Ramos (cell line): ENCODE measurements around the gene MPHOSPH9.

ENCODE experiments used
- in situ Hi-C: fragments of 300-500 bp; cut with MboI; formaldehyde crosslinking; loops from one replicate; pipeline ENCODE4 v1.14.3; 2022; ENCODE audit warnings: low sequenced_read_pairs; ENCODE audit not compliant: unreplicated experiment

The MPHOSPH9 gene

DNA sequence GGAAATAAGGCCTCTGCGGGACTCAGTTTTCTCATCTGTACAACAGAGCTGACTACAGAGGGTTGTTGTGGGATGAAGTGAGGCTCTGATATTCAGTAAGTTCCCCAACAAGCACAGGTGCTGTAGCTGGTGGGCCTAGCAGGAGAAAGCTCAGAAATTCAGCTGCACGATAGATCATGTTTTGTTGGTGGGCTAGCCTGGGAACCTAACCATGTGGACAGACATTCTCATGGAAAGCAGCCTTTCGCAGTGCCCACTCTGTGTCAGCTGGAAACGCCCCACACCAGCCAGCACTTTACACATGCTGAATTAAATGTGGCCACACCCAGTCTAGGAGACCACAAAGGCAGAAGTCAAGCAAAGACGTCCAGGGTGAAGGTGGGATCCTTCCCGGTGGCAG lies 98.1 kb downstream of the MPHOSPH9 start:
- in situ Hi-C loops: loop anchor here (5.0 to 25.0 kb wide), 2 partner anchors 73 to 1123 kb away; partner anchors contain the start of gene BCL7A

DNA sequence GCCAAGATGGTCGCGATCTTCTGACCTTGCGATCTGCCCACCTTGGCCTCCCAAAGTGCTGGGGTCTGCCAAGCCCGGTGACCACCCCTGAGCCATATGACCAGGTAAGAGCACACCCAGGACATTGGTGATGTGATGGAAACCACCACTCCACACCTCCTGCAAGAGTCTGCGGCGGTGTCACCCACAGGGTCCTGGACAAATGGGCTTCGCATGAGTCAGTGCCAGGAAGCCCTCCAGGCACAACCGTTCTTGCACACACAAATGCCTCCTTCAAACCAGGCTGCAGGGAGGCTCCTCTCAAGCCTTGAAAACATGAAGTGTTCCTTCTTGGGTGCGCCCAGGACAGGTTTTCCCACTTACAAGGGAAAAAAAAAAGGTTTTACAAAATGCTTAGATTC lies 98.7 kb downstream of the MPHOSPH9 start:
- in situ Hi-C loops: loop anchor here (5.0 to 25.0 kb wide), 2 partner anchors 72 to 1122 kb away; partner anchors contain the start of gene BCL7A

DNA sequence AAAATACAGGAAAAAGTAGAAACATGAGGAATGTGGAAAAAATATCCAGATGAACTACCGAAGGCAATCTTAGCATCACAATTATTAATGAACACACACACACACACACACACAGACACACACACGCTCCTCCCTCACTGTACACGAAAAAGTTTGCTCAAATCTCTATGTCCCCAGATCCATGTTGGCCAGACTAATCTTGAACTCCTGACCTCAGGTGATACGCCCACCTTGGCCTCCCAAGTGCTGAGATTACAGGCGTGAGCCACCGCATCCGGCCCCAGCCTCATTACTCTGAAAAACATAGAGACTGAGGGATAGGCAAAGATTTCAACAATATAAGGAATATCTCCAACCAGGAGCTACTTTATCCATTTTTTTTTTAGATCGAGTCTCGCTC lies 99.2 kb downstream of the MPHOSPH9 start:
- in situ Hi-C loops: loop anchor here (5.0 to 25.0 kb wide), 2 partner anchors 71 to 1121 kb away; partner anchors contain the start of gene BCL7A

DNA sequence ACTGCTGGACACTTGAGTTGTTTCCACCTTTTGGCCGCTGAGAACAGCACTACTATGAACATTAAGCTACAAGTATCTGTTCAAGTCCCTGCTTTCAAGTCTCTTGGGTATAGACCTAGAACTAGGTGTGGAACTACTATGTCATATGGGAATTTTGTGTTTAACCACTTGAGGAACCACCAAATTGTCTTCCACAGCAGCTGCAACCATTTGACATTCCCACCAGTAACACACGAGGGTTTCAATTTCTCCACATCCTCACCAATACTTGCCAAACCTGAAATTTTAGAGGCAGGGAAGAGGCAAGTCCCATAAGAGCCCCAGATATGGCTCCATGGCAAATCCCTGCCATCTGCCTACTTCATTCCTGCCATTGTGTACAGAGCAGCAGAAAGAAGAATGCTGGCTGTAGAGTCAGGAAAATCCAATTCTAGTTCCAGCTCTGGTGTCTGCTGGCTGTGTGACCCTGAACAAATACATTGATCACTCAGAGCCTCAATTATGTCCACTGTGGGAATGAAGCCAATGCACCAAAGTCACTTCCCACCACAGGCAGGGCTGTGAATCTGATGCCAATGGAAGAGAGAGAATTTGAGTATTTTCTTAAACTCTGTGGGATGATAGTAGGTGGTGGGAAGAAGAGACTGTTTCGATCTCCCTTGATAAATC lies 99.9 kb downstream of the MPHOSPH9 start:
- in situ Hi-C loops: loop anchor here (5.0 to 25.0 kb wide), 2 partner anchors 71 to 1121 kb away; partner anchors contain the start of gene BCL7A

DNA sequence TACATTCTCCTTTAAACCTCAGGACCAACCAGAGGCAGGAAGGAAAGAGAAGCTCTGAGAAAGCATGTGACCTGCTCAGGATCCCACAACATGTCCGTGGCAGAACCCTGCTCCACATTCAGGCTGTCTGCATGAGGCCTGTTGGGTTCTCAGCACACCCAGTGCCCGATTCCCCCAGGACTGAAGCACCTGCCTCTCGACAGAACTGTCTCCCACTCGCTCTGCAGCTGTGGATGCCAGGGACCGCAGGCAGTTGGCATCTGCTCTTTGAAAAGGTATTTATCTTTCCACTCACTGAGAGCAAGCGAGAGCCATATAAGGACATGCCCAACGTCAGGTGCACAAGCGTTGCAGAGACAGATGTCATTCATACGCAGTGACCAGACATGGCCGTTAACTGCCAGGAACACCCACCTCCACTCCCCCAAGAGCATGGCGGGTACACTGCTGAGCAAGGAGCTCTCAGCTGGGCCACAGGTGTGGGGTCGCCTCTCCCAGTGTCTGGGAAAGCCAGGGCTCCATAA lies 101.0 kb downstream of the MPHOSPH9 start:
- in situ Hi-C loops: loop anchor here (5.0 to 25.0 kb wide), 2 partner anchors 70 to 1120 kb away; partner anchors contain the start of gene BCL7A

DNA sequence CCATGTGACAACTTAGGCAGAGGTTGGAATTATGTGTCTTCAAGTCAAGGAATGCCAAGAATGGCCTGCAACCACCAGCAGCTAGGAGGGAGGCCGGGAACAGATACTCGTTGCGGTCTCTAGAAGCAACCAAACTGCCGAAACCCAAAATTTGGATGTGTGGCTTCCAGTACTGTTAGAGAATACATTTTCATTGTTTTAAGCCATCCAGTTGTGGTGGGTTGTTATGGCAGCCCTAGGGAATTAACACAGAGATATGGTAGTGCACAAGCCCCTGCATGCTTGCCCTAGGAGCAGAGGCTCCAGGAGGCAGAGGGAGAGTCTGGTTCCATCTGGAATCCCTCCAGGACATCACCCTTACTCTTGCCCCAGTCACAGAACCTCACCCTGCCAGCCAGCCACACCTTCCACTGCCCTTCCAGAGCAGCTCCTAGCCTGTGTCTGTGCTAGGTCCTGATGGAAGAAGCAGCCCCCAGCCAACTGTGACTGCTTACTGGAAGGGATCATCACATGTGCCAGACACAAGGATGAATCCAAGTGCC lies 101.6 kb downstream of the MPHOSPH9 start:
- in situ Hi-C loops: loop anchor here (5.0 to 25.0 kb wide), 2 partner anchors 69 to 1119 kb away; partner anchors contain the start of gene BCL7A

DNA sequence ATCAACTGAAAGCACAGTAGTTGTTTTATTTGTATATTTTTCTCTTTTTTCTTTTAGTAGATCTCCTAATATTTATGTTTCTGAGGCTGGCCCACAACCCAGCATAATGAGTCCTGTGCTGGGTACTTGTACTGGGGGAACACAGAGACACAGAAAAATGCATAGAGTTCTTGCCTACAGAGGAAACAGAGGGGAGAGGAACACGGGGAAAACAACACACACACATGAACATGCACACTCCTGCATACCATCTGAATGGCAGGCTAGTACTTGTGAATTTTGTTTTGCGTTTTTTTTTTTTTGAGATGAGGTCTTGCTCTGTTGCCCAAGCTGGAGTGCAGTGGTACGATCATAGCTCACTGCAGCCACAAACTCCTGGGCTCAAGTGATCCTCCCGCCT lies 103.3 kb downstream of the MPHOSPH9 start:
- in situ Hi-C loops: loop anchor here (5.0 to 25.0 kb wide), 2 partner anchors 67 to 1117 kb away; partner anchors contain the start of gene BCL7A

DNA sequence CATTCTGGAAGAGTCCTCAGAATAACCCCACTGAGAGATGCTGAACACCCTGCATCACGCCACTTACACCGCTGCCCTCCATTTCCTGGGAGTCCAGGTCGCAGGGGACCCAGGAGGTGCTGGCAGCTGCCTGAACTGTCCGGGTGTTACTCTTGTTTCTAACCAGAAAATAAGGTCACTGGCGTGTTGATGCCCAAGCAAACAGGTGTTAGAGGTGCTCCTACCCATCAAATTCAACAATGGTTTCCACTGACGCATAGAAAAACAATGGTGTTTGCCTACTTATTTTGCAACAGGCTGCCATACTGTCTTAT lies 105.8 kb downstream of the MPHOSPH9 start:
- in situ Hi-C loops: loop anchor here (25.0 kb wide), 1 partner anchor 1115 kb away; the partner anchor contains the start of gene BCL7A

DNA sequence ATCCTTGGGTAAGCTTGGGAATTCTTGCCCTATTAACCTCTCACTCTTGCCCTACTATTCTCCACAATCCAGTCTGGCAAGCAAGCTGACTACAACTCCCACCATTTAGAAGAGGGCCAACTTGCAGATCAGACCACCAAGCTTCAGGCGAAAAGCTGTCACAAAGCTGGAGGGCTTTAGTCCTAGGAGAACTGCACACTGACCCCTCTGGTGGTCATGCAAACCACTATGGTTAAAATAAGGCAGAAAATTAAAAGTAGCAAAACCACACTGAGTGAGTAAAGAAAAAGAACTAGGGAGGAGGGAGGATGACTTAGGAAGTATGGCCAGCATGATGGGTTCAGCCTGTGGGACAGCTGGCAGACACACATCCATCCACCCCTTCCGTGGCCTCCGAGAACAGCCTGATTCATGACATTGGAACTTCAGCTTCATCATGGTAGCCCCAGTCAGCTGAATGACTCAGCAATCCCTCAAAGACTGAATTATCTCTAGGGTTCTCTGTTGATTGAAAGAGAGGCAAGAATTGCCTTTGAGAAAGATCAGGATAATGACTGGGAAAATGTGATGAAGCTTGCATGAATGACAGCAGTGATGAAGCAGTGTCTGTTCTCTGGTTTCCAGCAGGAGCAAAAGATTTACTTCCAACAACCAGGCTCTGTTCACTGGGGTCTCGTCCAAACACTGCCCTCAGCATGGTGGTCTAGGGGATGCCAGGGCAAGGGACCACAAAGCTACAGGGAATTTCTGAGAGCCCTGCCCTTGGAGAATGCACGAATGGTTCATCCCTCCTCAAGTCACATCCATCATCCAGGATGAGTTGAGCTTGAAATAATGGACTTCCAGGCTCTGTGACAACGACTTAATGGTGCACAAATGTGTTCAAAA lies 106.4 kb downstream of the MPHOSPH9 start:
- in situ Hi-C loops: loop anchor here (25.0 kb wide), 1 partner anchor 1114 kb away; the partner anchor contains the start of gene BCL7A

DNA sequence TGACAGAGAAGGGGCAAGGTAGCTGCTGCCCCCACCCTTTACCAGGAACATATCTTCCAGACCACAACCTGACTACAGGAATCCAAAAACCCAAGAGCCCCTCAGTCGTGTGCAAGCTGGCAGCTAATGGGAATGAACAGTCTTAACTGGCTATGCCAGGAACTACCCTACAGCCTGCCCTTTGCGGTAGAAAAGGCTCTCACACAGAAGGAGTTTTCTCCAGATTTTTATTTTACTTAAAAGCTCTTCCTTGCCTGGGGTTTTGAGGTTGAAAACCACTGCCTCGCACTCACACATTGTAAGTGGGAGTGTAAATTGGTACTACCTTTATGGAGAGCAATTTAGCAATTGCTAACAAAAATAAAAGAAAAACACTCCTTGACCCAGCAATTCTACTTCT lies 110.3 kb downstream of the MPHOSPH9 start:
- in situ Hi-C loops: no loop called here

DNA sequence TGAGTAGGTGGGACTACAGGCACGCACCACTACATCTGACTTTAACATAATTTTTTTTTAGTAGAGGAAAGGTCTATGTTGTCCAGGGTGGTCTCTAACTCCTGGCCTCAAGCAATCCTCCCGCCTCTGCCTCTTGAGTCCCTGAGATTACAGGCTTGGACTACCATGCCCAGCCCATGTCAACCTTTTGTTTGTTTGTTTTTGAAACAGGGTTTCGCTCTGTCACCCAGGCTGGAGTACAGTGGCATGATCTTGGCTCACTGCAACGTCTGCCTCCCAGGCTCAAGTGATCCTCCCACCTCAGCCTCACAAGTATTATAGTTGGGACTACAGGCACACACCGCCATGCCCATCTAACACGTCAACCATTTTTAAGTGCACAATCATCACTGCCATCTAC lies 111.3 kb downstream of the MPHOSPH9 start:
- in situ Hi-C loops: no loop called here

DNA sequence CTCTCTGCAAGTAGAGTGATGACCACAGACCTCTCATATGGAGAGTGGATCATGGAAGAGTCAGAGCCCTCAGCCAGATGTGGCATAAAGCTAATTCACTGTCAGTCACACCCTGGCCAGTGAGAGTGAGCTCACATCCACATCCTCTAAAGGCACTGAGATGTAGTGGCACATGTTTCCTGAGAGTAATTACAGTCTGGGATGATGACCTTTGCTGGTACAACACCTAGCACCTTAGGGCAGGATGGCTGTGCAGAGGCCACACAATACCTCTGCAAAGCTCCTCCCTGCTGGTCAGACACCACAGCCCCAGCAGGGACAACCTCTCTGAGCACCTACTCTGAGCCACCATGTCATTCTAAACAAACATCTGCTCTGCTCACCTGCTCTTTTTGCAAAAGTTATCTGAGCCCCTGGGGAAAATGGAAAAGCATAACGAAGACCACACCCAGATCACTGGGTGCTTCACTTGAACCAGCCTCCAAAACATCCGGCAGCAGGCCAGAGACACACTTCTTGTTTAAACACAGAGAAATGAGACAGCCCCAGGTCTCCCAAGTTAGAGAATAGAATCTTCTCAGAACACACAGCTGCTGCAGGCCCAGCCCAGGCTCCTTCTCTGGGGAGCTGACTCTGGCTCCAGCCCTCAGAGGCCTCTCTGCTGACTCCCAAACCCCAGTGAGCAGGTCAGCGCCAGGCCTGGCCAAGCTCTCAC lies 112.3 kb downstream of the MPHOSPH9 start:
- in situ Hi-C loops: no loop called here

DNA sequence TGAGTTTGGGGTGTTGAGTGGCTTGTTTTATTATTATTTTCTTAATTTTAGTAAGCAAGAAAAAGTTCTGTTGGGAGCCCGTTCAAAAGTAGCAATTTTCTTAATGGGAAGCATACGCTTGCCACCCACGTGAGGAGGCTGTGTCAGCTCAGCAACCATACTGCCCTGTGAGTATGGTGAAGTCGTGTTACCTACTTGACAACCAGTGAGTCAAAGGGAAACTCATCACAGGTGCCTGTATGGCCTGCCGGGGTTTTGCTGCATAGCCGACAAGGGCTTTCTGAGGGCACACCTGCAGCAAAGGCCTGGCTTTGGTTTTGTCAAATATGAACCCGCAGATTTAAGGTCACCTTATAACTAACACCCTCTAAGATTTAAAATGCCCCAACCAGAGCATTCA lies 113.1 kb downstream of the MPHOSPH9 start:
- in situ Hi-C loops: no loop called here

DNA sequence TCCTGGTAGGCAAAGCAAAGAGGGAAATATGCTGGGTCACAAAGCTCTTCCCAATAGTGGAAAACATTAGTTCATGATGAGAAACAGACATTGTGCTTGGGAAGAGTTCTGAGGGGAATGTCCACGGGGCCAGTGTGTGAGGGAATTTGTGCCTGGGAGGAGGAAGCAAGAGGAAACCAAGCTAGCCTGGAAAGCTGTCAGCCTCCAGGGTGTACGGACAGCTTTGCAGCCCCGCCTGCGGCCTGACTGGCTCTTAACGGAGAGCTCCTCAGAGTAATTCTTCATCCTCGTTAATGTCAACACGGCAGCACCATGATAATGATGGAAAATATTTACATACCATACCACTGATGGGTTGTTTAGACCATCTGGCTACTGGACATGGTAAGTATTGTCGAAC lies 114.4 kb downstream of the MPHOSPH9 start:
- in situ Hi-C loops: no loop called here

DNA sequence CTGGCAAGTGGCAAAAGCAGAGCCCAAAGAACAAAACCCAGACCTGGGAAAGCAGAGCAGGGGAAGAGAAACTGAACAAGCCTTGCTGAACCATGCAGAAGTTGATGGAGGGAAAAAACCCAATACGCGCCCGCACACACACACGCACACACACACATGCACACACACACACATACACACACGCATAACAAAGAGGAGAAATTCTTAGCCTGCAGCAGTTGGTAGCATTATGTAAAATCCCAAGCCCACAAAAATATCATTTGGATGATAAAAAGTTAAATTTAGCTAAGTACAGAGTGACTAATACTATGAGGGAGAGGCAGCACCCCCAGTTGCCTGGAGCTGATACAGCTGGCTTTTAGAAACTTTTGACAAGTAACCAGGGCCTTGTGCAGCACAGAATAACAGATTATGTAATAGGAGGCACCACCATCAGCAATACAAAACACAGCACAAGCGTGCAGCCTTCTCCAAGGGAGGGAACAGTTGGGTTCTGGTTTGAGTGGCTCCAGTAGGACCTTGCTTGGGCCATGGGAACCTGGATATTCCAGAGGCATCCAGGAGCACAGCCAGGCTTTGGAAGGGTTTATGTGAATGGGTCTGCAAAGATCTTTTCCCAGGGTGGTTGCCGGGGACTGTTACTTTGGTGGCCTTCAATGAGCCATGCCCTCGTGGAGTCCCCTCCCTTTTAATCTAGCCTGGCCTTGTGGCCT lies 117.4 kb downstream of the MPHOSPH9 start:
- in situ Hi-C loops: no loop called here

DNA sequence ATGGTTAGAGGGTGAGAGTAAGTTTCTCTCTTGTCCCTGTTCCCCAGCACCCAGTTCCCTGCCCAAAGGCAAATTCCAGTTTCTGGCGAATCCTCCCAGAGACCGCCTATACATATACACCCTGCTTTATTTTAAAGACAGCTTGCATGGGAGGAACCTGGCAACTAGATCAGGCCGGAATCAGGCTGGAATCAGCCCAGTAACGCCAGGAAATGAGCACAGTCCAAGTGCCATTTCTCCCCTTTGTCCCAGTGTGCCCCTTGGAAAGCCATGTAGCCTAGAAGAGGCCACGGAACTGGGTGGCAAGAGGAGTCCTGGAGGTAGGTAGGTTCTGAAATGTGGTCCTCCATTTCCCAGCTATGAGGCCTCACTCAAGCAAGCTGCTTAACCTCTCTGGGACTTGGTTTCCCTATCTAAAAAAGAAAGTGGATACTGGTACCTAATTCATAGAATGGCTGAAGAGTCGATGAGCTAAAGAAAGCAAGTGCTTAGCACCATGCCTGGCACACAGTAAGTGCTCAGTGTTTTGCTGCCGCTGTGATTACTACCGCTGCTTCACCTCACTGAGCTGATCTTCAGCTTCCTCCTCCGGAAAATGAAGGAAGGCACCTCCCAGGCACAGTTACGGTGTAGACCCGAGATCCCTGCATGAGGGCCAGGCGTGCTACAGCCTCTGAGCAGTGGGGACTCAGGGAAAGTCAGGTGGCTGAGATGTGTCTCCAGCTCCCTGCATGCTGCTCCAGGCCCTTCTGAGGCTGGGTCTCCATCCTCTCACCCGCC lies 118.4 kb downstream of the MPHOSPH9 start:
- in situ Hi-C loops: no loop called here

DNA sequence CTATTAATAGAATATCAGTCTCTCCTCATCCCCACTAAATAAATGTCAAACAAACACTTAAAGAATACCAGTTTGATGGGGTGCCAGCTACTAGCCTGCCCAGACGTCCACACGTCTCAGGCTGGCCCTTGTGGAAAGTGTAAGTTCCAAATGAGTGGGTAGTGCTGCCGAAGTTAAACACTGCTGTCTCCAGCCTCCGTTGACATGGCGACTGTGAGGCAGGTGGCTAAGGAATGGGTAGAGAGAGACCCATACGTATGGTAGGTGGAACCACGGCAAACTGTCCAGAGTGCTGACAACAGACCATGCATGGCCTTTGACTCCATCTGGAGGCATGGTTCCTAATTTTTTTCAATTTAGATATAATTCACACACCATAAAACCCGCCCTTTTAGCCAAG lies 119.9 kb downstream of the MPHOSPH9 start:
- in situ Hi-C loops: no loop called here

DNA sequence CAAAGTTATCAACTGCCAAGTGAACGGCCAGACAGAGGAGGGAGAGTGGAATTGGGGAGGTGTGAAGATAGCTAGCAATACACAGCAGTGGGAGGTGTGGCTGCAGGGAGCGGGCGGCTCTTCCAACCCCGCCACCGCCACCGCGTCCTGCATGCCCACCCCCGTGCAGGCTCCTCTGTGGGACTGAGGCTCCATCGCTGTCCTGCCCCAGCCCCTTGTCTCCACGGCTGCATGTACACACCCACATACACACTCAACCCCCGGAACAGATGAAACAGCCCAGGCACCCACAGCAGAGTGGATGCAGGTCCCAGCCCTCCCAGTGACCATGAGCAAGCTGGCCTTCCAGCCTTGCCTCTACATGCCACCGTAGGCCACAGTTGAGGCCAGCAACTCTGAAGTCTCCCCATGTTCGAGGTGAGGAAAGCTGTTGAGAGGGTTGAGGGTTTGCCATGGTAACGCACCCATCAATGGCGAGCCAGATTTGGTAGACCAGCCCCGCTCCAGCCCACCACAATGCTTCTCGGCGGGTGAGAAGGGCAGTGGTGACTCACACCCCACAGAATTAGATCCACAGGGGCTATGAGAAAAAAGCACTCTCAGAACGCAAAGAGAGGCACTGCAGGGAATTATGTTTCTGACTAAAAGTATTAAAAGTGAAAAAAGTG lies 121.3 kb downstream of the MPHOSPH9 start:
- in situ Hi-C loops: no loop called here
